Ovary (tissue), 3 donors: ENCODE measurements around the gene ZNF827.

Experiments used
- CTCF ChIP-seq, 3 donors: fragments of 450-650 bp in 2 of 3; fragments of 200-600 bp in 1 of 3; IDR thresholded peaks; one replicate each; pipeline versions ENCODE4 v1.5.1 to v1.8.0; 2016 to 2022; ENCODE audit warnings: antibody characterized with exemption in 3 of 3, mild to moderate bottlenecking in 1 of 3
- EP300 ChIP-seq: sonication (generic); formaldehyde crosslinking; IDR thresholded peaks from one replicate; pipeline ENCODE4 v1.6.1; 2017; ENCODE audit warnings: antibody characterized with exemption
- POLR2A ChIP-seq: fragments of 450-650 bp; IDR thresholded peaks from one replicate; pipeline ENCODE4 v1.6.1; 2017; ENCODE audit warnings: antibody characterized with exemption, mild to moderate bottlenecking, moderate library complexity
- donor health status: DM: no; HTN: no; CAD: no.

- TF ChIP-seq CTCF (IDR thresholded peaks at IDR 0.05) (no peak), POLR2A (no peak), EP300 (no peak)
These were observed 229.3 kb downstream of the ZNF827 start for GRCh38 chr4:145709336-145709735.
